Ammon's horn (tissue), 1 donor: ENCODE results near the gene DDOST.
A peak's percentile ranks its signal among the peaks of the same experiment; 100 is the strongest.

Experiments used
- DNase-seq: peaks from one replicate; pipeline ENCODE4 v3.0.0-alpha.2; 2016; ENCODE audit warnings: low spot score

The DDOST gene

GRCh38 chr1:20660847-20661206, 342 bp downstream of the DDOST start:
- no peak for DNase-seq

GRCh38 chr1:20660363-20660762, 806 bp downstream of the DDOST start:
- no peak for DNase-seq

GRCh38 chr1:20658166-20658915, 2.8 kb downstream of the DDOST start:
- no peak for DNase-seq

GRCh38 chr1:20657024-20657423, 4.1 kb downstream of the DDOST start:
- no peak for DNase-seq

GRCh38 chr1:20654104-20654690, 7.0 kb downstream of the DDOST start:
- peak; percentile 67 for DNase-seq

GRCh38 chr1:20652300-20652699, 8.9 kb downstream of the DDOST start:
- no peak for DNase-seq

GRCh38 chr1:20648946-20649345, 12.2 kb downstream of the DDOST start:
- DNase-seq, result no peak

GRCh38 chr1:20648438-20648837, 12.7 kb downstream of the DDOST start:
- no peak for DNase-seq

GRCh38 chr1:20645414-20645813, 15.8 kb downstream of the DDOST start:
- DNase-seq, result no peak

GRCh38 chr1:20644416-20644815, 16.8 kb downstream of the DDOST start:
- no peak for DNase-seq

- DNase-seq, result no peak
Observed at GRCh38 chr1:20643080-20643479, 18.1 kb downstream of the DDOST start.

GRCh38 chr1:20641975-20642374, 19.2 kb downstream of the DDOST start:
- no peak for DNase-seq

- DNase-seq, result peak; percentile 60
Observed at GRCh38 chr1:20640183-20640597, 21.0 kb downstream of the DDOST start.

GRCh38 chr1:20636785-20637347, 24.3 kb downstream of the DDOST start:
- DNase-seq, result no peak

GRCh38 chr1:20634594-20635084, 26.5 kb downstream of the DDOST start:
- no peak for DNase-seq

- no peak for DNase-seq
Observed at GRCh38 chr1:20634065-20634593, 27.0 kb downstream of the DDOST start.

GRCh38 chr1:20633190-20634064, 27.7 kb downstream of the DDOST start, which contains the start of gene PINK1:
Gene PINK1, plus strand, starts transcription at chr1:20633458. Its CDS starts 91 bp downstream, at chr1:20633549.
- peak; percentile 70 for DNase-seq

GRCh38 chr1:20632386-20632785, 28.8 kb downstream of the DDOST start:
- DNase-seq, result no peak

- DNase-seq, result no peak
Observed at GRCh38 chr1:20630729-20631128, 30.4 kb downstream of the DDOST start.

GRCh38 chr1:20626524-20626923, 34.6 kb downstream of the DDOST start:
- DNase-seq, result no peak

- DNase-seq, result no peak
Observed at GRCh38 chr1:20626098-20626427, 35.1 kb downstream of the DDOST start.
